Skin epidermis (tissue), 12 donors: ENCODE data around the gene ELMO2.
A peak's percentile ranks its signal among the peaks of the same experiment; 100 is the strongest.

Experiments
- H3K27ac ChIP-seq, 21 experiments: fragments of 200-600 bp; sonication (generic) in 11 of 21; one replicate each; pipeline ENCODE4 v1.5.0; 2020; ENCODE audit warnings: mild to moderate bottlenecking in 3 of 21, inconsistent platforms in 2 of 21, moderate library complexity in 2 of 21
- H3K4me3 ChIP-seq, 7 experiments: fragments of 200-600 bp; sonication (generic) in 2 of 7; one replicate each; pipeline ENCODE4 v1.5.0; 2020; ENCODE audit warnings: inconsistent platforms in 2 of 7, mild to moderate bottlenecking in 2 of 7, moderate library complexity in 1 of 7

The ELMO2 gene

GRCh38 chr20:46355778-46356177 lies 50.6 kb downstream of the ELMO2 start:
- peak overlapping the region in 1 of 21 experiments; percentile 3 for H3K27ac ChIP-seq

GRCh38 chr20:46354920-46355654 lies 51.3 kb downstream of the ELMO2 start:
- Histone ChIP-seq H3K27ac (peak overlapping the region in 1 of 21 experiments; percentile 3), H3K4me3 (no peak overlapping the region)

More at GRCh38 chr20:46355778-46356177, 50.6 kb downstream of the ELMO2 start:
- H3K4me3 ChIP-seq, result no peak overlapping the region

DNA sequence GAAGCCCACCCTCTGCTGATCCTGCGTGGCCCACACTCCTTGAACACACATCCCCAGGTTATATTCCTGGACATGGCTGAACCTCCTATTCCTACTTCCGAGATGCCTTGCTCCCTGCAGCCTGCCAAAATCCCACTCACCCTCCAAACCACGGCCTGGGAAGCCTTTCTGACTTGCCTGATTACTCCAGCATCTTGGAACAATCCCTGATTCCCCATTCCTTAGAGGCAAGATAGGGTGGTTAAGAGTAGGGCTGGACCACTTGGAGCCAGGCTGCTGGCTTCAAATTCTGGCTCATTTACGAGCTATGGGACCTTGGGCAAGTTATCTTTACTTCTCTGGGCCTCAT lies 52.2 kb downstream of the ELMO2 start:
- Histone ChIP-seq H3K27ac (no peak overlapping the region), H3K4me3 (no peak overlapping the region)

GRCh38 chr20:46353500-46354206 lies 52.8 kb downstream of the ELMO2 start:
- H3K27ac ChIP-seq, result no peak overlapping the region
- no peak overlapping the region for H3K4me3 ChIP-seq

DNA sequence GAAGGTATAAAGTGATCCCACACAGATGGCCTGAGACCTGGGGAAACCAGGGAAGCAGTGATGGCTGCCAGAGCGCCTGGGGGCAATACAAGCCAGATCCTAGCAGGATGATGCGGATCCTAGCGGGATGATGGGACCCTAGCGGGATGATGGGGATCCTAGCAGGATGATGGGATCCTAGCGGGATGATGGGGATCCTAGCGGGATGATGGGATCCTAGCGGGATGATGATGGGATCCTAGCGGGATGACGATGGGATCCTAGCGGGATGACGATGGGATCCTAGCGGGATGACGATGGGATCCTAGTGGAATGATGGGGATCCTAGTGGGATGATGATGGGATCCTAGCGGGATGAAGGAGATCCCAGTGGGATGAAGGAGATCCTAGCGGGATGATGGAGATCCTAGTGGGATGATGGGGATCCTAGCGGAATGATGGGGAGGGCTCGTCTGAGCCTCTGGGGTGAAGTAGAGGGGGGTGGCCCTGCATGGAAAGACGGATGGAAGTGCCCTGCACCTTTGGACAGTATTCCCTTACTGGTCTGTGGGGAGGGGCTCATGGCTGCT lies 54.0 kb downstream of the ELMO2 start:
- H3K27ac ChIP-seq, result no peak overlapping the region

DNA sequence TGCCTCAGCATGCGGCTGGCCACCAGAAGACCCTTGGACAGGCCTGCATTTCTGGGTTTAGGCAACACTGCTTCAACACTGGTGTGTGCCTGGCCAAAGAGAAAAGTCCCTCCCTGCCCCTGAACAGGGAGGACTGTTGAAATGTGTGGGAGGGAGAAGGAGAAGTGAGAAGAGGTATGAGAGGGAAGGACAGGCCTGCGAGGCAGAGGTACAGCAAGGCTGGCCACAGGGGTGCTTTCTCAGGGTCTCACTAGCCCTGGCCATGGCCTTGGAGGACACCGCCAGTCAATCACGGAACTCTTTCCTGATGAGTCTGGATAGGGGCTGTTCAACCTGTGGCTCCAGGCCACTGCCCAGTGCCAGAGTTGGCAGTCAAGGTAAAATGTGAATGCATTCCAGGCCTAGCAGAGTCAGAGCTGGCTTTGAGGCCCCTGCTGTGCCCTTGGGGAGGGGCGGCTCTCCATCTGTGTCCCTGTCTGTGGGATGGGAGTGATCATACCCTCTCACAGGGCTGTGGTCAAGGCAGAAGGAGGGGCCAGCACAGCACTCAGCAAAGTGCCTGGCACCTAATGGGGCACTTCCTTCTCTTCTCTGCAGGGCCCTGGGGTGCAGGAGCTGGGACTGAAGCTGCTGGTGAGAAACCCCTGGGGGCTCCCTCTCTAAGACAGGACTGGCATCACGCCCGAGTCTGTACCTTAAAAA lies 54.9 kb downstream of the ELMO2 start:
- H3K27ac ChIP-seq, result peak overlapping the region in 9 of 21 experiments; percentile 10 to 77 (median 39)
- no peak overlapping the region for H3K4me3 ChIP-seq

More for the DNA sequence above, 54.0 kb downstream of the ELMO2 start:
- H3K4me3 ChIP-seq, result no peak overlapping the region

GRCh38 chr20:46350986-46351267 lies 55.5 kb downstream of the ELMO2 start:
- H3K4me3 ChIP-seq, result no peak overlapping the region
- peak overlapping the region in 11 of 21 experiments; percentile 10 to 77 (median 39) for H3K27ac ChIP-seq

DNA sequence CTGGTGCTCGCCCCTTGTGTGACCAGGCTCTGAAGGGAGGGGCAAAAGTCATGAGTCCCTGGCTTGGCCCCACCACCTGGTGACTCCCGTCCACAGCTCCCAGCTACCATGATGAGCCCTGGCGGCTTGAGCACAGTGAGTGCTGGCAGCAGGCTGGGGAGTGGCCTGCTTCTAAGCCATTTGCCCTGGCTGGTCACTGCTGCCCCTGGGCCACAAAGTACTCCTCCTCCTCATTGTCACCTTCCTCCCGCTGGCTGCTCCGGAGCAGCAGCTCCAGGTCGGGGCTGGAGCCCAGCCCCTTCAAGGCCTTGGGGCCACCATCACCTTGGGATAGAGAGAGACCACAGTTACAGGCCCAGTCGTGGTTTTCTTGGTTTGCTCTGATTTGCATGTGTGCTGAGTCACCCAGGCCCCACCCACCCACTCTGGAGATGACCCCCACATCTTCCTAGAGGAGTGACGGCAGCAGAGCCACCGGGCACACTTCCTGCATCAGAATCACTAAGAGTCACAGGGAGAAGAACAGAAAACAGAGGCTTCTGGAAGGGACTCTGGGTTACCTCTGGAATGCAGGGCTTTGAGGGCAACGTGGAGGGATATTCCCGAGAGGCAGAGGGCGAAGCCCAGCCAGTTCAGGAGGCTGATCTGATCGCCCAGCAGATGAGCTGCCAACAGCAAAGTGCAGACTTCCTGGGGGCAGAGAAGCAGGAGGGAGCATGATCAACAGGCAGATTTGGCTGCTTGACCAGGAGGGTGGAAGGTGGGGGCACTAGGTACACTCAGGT lies 56.0 kb downstream of the ELMO2 start:
- H3K27ac ChIP-seq, result peak overlapping the region in 12 of 21 experiments; percentile 21 to 77 (median 39)

DNA sequence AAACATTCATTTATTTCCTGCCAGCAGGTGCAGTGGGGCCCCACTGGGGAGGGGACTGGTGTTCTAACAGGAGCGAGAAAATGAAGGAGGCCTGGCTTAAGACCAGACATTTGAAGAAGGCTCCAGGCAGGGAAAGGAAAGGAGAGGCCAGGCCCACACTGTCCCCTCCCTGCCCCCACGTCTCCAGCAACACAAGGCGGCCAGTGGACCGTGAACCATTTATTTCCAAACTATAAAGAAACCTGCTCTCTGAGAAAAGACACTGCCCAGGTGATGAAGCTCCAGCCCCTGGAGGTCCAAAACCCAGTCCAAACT lies 56.7 kb downstream of the ELMO2 start:
- H3K27ac ChIP-seq, result peak overlapping the region in 8 of 21 experiments; percentile 32 to 77 (median 53)
- H3K4me3 ChIP-seq, result no peak overlapping the region

More for the DNA sequence above, 56.0 kb downstream of the ELMO2 start:
- H3K4me3 ChIP-seq, result no peak overlapping the region

- Histone ChIP-seq H3K4me3 (no peak overlapping the region), H3K27ac (peak overlapping the region in 10 of 21 experiments; percentile 13 to 77 (median 44))
These were observed 57.2 kb downstream of the ELMO2 start for GRCh38 chr20:46349035-46349741.

GRCh38 chr20:46347841-46348803 lies 58.3 kb downstream of the ELMO2 start:
- Histone ChIP-seq H3K27ac (peak overlapping the region in 7 of 21 experiments; percentile 23 to 77 (median 49)), H3K4me3 (no peak overlapping the region)

GRCh38 chr20:46346770-46347169 lies 59.6 kb downstream of the ELMO2 start:
- no peak overlapping the region for H3K27ac ChIP-seq

DNA sequence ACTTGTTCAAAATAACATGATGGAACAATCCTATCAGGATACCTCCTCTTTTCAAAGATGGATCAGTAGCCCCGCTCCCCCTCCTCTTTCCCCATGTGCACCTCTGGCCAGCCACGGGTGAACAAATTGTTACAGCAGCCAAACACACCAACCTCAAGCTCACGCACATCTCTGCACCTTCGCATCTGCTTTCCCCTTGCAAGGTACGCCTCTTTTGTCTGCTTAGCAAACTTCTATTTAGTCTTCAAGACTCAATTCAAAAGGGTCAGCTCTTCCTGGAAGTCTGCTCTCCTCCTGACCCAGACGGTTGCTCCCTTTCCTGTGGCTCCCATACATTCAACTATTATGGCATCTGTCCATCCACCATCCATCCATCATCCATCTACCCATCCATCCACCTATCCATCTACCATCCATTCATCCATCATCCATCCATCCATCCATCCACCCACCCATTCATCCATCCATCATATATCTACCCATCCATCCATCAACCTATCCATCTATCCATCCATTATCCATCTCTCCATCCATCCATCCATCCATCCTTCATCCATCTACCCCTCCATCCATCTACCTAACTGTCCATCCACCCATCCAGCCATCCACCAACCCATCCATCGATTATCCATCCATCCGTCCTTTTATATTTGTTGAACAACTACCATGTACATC lies 61.8 kb downstream of the ELMO2 start:
- Histone ChIP-seq H3K4me3 (no peak overlapping the region), H3K27ac (no peak overlapping the region)

More at GRCh38 chr20:46346770-46347169, 59.6 kb downstream of the ELMO2 start:
- H3K4me3 ChIP-seq, result no peak overlapping the region

- Histone ChIP-seq H3K4me3 (no peak overlapping the region), H3K27ac (no peak overlapping the region)
These were observed 62.4 kb downstream of the ELMO2 start for GRCh38 chr20:46343975-46344357.

DNA sequence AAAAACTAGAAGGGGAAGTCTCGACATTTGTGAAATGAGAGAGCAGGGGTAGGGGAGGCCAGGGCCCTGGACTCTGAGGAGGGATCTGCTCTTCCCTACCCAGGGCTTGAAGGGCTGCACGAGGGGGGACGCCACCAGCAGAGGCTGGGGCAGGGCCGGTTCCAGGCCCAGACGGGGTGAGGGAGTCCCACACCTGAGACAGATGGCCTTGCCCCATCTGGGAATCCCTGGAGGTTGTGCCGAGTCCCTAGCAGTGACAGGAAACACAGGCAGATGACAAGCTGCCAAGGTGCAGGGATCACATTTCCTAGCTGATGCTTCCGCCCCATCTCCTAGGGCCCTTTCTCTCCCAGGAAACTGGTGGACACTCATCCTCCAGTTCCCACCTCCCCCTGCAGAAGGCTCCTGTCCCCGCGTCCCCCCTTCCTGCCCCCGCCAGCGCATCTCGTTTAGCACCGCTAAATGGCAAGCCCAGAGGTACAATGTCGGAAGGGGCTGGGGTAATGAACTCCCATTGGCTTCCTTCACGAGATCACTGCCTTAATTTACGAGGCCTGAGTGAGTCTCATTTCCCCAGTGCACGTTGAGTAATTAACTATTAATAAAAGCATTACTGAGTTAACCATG lies 63.0 kb downstream of the ELMO2 start:
- peak overlapping the region in 1 of 7 experiments; percentile 10 for H3K4me3 ChIP-seq
- H3K27ac ChIP-seq, result no peak overlapping the region

- H3K4me3 ChIP-seq, result peak overlapping the region in 1 of 7 experiments; percentile 10
- no peak overlapping the region for H3K27ac ChIP-seq
These were observed 63.7 kb downstream of the ELMO2 start for GRCh38 chr20:46342451-46343347.
